ENCODE results near the gene GPR153.

GRCh38 chr1:6205849-6206519, 54.9 kb downstream of the GPR153 start, which contains the start of gene RNF207:
- TF ChIP-seq CTCF (IDR thresholded peaks at IDR 0.05) (no peak), ZFX (IDR thresholded peaks at IDR 0.05; ENCODE audit: borderline replicate concordance) (no peak)

Data from 22Rv1 (cell line).